Right atrium auricular region (tissue), 2 donors: ENCODE data around the gene DIAPH1. TPM values are rescaled to one million over a fixed set of nuclear protein-coding genes. Genes with fewer than 3 reads are reported as not detected.
A peak's percentile ranks its signal among the peaks of the same experiment; 100 is the strongest.

Experiments used
- DNase-seq: peaks from one replicate; pipeline ENCODE4 v3.0.0-alpha.2; 2019; ENCODE audit warnings: low spot score
- H3K27ac ChIP-seq, 2 donors: fragments of 200-600 bp; sonication (generic); 1 replicate in 1 of 2; 2 replicates in 1 of 2; pipeline ENCODE4 v1.5.1; 2016 to 2019
- H3K27me3 ChIP-seq, 2 donors: fragments of 200-600 bp; sonication (generic); one replicate each; pipeline versions ENCODE4 v1.5.1 to v1.6.0; 2017 to 2019
- H3K36me3 ChIP-seq: fragments of 200-600 bp; sonication (generic); one replicate; pipeline ENCODE4 v1.5.1; 2016
- H3K4me1 ChIP-seq, 2 donors: fragments of 200-600 bp; sonication (generic); one replicate each; pipeline versions ENCODE4 v1.5.1 to v1.6.0; 2017 to 2019
- H3K4me3 ChIP-seq, 2 donors: fragments of 200-600 bp; sonication (generic); 1 replicate in 1 of 2; 2 replicates in 1 of 2; pipeline ENCODE4 v1.5.1; 2017 to 2019; ENCODE audit warnings: mild to moderate bottlenecking in 1 of 2, moderate library complexity in 1 of 2
- H3K9me3 ChIP-seq, 2 donors: fragments of 200-600 bp; sonication (generic); one replicate each; pipeline ENCODE4 v1.5.1; 2019
- CTCF ChIP-seq, 2 donors: fragments of 200-600 bp; sonication (generic); IDR thresholded peaks; one replicate each; pipeline ENCODE4 v1.5.1; 2019; ENCODE audit warnings: antibody characterized with exemption in 2 of 2
- total RNA-seq, 2 donors: library from RNA; depleted of rRNA; stranded (reverse); fragments of >200 nt; gene quantifications; one replicate each; pipeline ENCODE4 v1.1.0, GENCODE V29; 2016

Gene DIAPH1
- total RNA-seq, 2 donors from 2014 or later = 18.7 to 82.7 TPM

- no peaks in the 10 kb centered on the region for H3K27me3 ChIP-seq
Observed at GRCh38 chr5:141528291-141528984, 90.4 kb downstream of the DIAPH1 start.

GRCh38 chr5:141527426-141527825 is 91.4 kb downstream of the DIAPH1 start:
- H3K36me3 ChIP-seq = peaks cover 48% of the 10 kb centered on the region
- no peak for DNase-seq
- H3K27me3 ChIP-seq = no peaks in the 10 kb centered on the region
- no peaks in the 10 kb centered on the region for H3K9me3 ChIP-seq
- TF ChIP-seq CTCF (IDR thresholded peaks at IDR 0.05) = no peak
- no peak overlapping the region for H3K4me3 ChIP-seq
- peak overlapping the region; percentile 73 to 77 for H3K27ac ChIP-seq
- H3K4me1 ChIP-seq = peaks cover 0 to 45% of the 10 kb centered on the region in 2 donors

More at GRCh38 chr5:141528291-141528984, 90.4 kb downstream of the DIAPH1 start:
- TF ChIP-seq CTCF (IDR thresholded peaks at IDR 0.05) = no peak
- Histone ChIP-seq H3K9me3 (no peaks in the 10 kb centered on the region), H3K36me3 (peaks cover 53% of the 10 kb centered on the region), H3K27ac (peak overlapping the region; percentile 73 to 77), H3K4me3 (no peak overlapping the region), H3K4me1 (peaks cover 0 to 40% of the 10 kb centered on the region in 2 donors)
- peak; percentile 89 for DNase-seq

- H3K4me3 ChIP-seq = no peak overlapping the region
- peaks cover 44% of the 10 kb centered on the region for H3K36me3 ChIP-seq
- H3K4me1 ChIP-seq = peaks cover 0 to 62% of the 10 kb centered on the region in 2 donors
- H3K27me3 ChIP-seq = no peaks in the 10 kb centered on the region
- DNase-seq = no peak
- no peak for TF ChIP-seq CTCF (IDR thresholded peaks at IDR 0.05)
- peak overlapping the region; percentile 38 to 66 for H3K27ac ChIP-seq
- no peaks in the 10 kb centered on the region for H3K9me3 ChIP-seq
Observed at GRCh38 chr5:141525653-141526052, 93.1 kb downstream of the DIAPH1 start.

- H3K4me1 ChIP-seq = peaks cover 0 to 64% of the 10 kb centered on the region in 2 donors
- peak; percentile 96 for DNase-seq
- H3K27me3 ChIP-seq = no peaks in the 10 kb centered on the region
- peak overlapping the region; percentile 38 to 66 for H3K27ac ChIP-seq
- peaks cover 50% of the 10 kb centered on the region for H3K36me3 ChIP-seq
- no peak overlapping the region for H3K4me3 ChIP-seq
- TF ChIP-seq CTCF (IDR thresholded peaks at IDR 0.05) = peak; percentile 99 to 100
- no peaks in the 10 kb centered on the region for H3K9me3 ChIP-seq
Observed at GRCh38 chr5:141524604-141525597, 93.9 kb downstream of the DIAPH1 start.

- Histone ChIP-seq H3K27me3 (no peaks in the 10 kb centered on the region), H3K27ac (peak overlapping the region in 1 of 2 donors; percentile 38), H3K9me3 (no peaks in the 10 kb centered on the region), H3K4me1 (peaks cover 0 to 59% of the 10 kb centered on the region in 2 donors), H3K36me3 (peaks cover 57% of the 10 kb centered on the region), H3K4me3 (no peak overlapping the region)
- DNase-seq = no peak
- TF ChIP-seq CTCF (IDR thresholded peaks at IDR 0.05) = no peak
Observed at GRCh38 chr5:141523991-141524390, 94.8 kb downstream of the DIAPH1 start.
